ENCODE results near the gene MSL2.
"Not testable (repeated sequence)": the region's sequence is repeated elsewhere in the genome, so short reads cannot be mapped to it uniquely, and the experiment has no call there.

The MSL2 gene

GRCh38 chr3:136141891-136142290 is 54.2 kb downstream of the MSL2 start:
- DNase-seq, result no peak

- no peak for DNase-seq
Observed at GRCh38 chr3:136141291-136141785, 54.8 kb downstream of the MSL2 start.

DNA sequence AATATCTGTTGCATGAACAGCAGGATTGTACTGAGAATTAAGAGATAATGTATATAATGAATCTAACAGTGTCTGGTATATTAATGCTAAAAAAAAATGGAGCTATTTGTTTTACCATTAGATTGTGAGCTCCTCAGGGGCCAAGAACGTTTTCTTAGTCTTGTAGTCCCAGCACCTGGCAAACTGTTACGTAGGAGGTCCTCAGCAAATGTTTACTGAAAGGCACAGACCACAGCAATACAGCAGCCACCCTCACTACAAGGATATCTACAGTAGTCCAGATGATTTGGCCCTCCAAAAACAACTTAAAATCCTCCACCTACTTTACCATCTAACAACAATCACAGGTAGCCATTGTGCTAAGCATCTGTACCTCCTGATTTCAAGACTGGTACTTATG is 59.7 kb downstream of the MSL2 start:
- DNase-seq, result no peak

DNA sequence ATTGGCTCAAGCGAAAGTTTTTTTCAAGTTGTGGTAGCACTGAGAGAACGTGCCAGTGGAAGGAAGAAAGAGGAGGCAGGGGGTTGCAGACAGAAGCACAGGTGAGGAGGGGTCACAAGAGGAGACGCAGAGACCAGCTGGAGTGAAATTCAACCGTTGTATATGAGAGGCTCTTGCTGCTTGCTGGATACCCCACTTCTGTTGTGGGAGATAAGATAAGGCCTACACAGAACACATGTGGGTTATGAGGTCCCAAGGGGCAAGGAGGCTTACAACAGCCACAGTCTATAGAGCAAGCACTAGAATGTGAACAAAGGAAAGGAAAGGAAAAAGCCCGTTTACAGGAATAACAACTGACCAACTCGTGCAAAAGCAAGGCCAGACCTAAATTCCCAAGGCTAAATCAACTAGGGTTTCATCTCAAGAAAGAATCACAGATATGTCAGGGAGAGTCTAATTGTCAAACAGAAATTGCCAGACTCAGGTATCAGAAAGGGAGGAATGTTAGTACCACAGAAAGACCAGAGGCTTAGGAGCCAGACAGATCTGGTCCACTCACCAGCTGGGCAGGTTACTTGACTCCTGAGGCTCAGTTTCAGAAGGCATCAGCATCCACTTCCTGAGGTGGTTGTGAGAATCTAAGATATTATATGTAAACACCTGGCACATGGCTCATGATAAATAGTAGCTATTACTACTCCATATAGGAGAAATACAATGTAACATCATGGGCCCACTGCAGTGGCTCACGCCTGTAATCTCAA is 60.9 kb downstream of the MSL2 start:
- no peak for DNase-seq

DNA sequence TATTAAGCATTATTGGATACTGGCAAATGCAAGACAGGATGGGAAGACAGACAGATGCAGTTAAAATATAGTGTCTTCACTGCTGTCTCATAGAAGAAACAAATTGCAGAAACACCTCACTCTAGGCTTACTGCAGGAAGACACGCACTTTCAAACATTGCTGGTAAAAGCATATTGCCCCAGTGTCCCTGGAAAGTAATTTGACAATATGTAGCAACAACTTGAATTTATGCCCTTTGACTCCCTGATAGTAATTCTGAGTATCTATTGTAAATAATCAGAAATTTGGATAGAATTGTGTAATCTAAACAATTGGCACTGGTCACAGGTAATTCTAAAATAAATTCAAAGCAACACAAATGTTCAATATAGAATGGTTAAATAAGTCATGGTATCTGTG is 62.0 kb downstream of the MSL2 start:
- DNase-seq, result no peak

DNA sequence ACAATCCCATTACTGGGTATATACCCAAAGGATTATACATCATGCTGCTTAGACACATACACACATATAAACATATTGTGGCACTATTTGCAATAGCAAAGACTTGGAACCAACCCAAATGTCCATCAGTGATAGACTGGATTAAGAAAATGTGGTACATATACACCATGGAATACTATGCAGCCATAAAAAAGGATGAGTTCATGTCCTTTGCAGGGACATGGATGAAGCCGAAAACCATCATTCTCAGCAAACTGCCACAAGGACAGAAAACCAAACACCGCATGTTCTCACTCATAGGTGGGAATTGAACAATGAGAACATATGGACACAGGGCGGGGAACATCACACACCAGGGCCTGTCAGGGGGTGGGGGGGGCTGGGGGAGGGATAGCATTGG is 64.5 kb downstream of the MSL2 start:
- DNase-seq, result not testable (repeated sequence)

- no peak for DNase-seq
Observed at GRCh38 chr3:136122006-136122405, 74.1 kb downstream of the MSL2 start.

DNA sequence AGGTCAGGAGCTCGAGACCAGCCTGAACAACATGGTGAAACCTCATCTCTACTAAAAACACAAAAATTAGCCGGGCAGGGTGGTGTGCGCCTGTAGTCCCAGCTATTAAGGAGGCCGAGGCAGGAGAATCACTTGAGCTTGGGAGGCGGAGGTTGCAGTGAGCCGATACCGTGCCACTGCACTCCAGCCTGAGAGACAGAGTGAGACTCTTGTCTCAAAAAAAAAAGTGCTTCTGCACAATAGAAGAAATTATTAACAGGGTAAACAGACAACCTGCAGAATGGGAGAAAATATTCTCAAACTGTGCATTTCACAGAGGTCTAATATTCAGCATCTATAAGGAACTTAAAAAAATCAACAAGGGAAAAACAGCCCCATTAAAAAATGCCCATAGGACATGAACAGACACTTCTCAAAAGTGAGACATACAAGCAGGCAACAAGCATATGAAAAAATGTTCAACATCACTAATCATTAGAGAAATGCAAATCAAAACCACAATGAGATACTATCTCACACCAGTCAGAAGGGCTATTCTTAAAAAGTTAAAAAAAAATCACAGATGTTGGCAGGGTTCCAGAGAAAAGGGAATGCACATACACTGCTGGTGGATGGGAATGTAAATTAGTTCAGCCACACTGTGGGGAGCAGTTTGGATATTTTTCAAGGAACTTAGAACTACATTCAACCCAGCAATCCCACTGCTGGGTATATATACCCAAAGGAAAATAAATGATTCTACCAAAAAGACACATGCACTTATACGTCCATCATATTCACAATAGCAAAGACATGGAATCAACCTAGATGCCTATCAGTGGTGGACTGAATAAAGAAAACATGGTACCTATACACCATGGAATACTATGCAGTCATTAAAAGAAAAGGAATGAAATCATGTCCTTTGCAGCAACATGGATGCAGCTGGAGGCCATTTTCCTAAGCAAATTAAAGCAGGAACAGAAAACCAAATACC is 75.5 kb downstream of the MSL2 start:
- DNase-seq, result no peak

DNA sequence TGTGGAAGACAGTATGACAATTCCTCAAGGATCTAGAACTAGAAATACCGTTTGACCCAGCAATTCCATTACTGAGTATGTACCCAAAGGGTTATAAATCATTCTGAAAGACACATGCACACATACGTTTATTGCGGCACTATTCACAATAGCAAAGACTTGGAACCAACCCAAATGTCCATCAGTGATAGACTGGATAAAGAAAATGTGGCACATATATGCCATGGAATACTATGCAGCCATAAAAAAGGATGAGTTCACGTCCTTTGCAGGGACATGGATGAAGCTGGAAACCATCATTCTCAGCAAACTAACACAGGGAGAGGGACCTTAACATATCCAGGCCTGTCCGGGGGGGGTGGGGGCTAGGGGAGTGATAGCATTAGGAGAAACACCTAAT is 76.4 kb downstream of the MSL2 start:
- DNase-seq, result not testable (repeated sequence)

- DNase-seq, result not testable (repeated sequence)
Observed at GRCh38 chr3:136119332-136119731, 76.8 kb downstream of the MSL2 start.

DNA sequence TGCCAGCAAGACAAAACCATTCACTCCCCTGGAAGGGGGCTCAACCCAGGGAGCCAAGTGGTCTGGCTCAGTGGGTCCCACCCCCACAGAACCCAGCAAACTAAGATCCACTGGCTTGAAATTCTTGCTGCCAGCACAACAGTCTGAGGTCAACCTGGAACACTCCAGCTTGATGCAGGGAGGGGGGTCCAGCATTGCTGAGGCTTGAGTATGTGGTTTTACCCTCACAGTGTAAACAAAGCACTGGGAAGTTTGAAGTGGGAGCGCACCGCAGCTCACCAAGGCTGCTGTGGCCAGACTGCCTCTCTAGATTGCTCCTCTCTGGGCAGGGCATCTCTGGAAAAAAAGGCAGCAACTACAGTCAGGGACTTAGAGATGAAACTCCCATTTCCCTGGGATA is 81.7 kb downstream of the MSL2 start:
- no peak for DNase-seq

DNA sequence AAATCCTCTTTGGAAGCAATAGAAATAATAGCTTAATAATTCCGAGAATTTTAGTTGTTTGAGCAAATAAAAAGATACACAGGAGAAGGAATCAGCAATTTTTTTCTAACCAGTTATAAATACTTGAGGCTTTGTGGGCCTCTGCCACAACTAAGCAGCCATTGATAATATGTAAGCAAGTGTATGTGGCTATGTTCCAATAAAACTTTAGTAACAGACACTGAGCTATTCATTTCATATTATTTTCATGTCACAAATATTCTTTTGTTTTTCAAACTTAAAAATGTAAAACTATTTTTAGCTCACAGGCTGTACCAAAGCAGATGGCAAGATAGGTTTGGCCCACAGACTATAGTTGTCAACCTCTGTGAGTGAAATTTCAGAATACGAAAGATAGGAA is 85.7 kb downstream of the MSL2 start:
- DNase-seq, result no peak

DNA sequence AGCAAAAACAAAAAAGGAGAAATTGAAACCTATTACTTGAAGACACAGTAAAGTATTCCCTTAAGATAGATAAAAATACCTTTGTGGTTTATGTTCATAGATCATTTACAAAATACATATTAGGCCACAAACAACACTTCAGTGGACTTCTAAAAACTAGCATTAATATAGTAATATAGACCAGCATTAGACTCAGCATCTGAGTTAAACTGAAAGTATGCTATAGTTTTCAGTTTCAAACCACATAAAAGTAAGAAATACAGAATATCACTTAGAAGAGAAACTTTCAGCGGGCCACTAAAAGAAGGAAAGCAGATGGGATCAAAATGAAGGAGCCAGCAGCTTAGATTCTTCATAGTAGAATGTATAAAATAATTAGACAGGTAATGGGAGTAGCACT is 86.6 kb downstream of the MSL2 start:
- DNase-seq, result no peak

GRCh38 chr3:136106101-136106500 is 90.0 kb downstream of the MSL2 start:
- no peak for DNase-seq

DNA sequence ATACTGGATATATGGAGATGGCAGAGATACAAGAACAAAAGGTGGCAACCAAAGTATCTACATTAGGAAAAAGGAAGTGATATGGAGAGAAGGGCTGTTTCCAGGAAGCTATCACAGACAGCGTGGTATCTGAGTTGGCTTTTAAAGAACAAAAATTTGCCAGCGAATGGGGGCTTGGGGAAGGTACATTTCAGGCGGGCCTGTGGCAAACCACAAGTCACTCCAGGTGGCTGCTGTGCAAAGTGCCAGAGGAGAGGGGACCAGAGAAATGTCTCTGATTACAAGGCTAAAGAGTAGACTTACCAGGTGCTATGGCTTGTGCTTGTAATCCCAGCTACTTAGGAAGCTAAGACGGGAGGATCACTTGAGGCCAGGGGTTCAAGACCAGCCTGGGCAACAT is 91.1 kb downstream of the MSL2 start:
- DNase-seq, result no peak

Data from NCI-H524 treated with DMSO at 0.1 percent for 48 hours (cell line).